Liver (tissue), 9 donors: ENCODE results near the gene CYFIP1. TPM values are rescaled to one million over a fixed set of nuclear protein-coding genes. Genes with fewer than 3 reads are reported as not detected.

Experiments used
- DNase-seq: peaks from one replicate; pipeline ENCODE4 v3.0.0-alpha.2; 2017; ENCODE audit warnings: low spot score
- H3K27ac ChIP-seq, 2 donors: one replicate each; pipeline ENCODE4 v1.7.0; 2013; ENCODE audit warnings: inconsistent platforms in 2 of 2, low read length in 2 of 2, control low read depth in 1 of 2, low read depth in 1 of 2, mild to moderate bottlenecking in 1 of 2
- H3K27me3 ChIP-seq, 4 donors: one replicate each; pipeline versions ENCODE4 v1.6.1 to v1.7.0; 2013; ENCODE audit warnings: low read length in 3 of 4, inconsistent platforms in 1 of 4, mild to moderate bottlenecking in 1 of 4, moderate library complexity in 1 of 4; ENCODE audit not compliant: control insufficient read depth in 4 of 4, insufficient read depth in 4 of 4
- H3K36me3 ChIP-seq, 4 donors: one replicate each; pipeline versions ENCODE4 v1.6.1 to v1.7.0; 2013; ENCODE audit warnings: low read length in 3 of 4, mild to moderate bottlenecking in 3 of 4, low read depth in 1 of 4, moderate library complexity in 1 of 4; ENCODE audit not compliant: control insufficient read depth in 4 of 4, insufficient read depth in 3 of 4
- H3K4me1 ChIP-seq, 4 donors: one replicate each; pipeline versions ENCODE4 v1.6.1 to v1.7.0; 2013; ENCODE audit warnings: low read length in 3 of 4, mild to moderate bottlenecking in 3 of 4, moderate library complexity in 1 of 4; ENCODE audit not compliant: control insufficient read depth in 4 of 4, insufficient read depth in 4 of 4
- H3K4me3 ChIP-seq, 3 donors: one replicate each; pipeline versions ENCODE4 v1.6.1 to v1.7.0; 2013; ENCODE audit warnings: low read length in 3 of 3, control low read depth in 1 of 3, low read depth in 1 of 3, mild to moderate bottlenecking in 1 of 3
- H3K9ac ChIP-seq, 2 donors: one replicate each; pipeline ENCODE4 v1.7.0; 2013; ENCODE audit warnings: low read length in 2 of 2, mild to moderate bottlenecking in 2 of 2, moderate library complexity in 2 of 2, control low read depth in 1 of 2, low read depth in 1 of 2
- H3K9me3 ChIP-seq, 4 donors: one replicate each; pipeline versions ENCODE4 v1.6.1 to v1.7.0; 2013; ENCODE audit warnings: low read length in 3 of 4; ENCODE audit not compliant: control insufficient read depth in 4 of 4
- FOXA1 ChIP-seq: IDR thresholded peaks from 2 replicates; pipeline ENCODE4 v1.6.1; 2016; ENCODE audit warnings: antibody characterized with exemption
- FOXA2 ChIP-seq: IDR thresholded peaks from 2 replicates; pipeline ENCODE4 v1.6.1; 2016; ENCODE audit warnings: antibody characterized with exemption
- GABPA ChIP-seq, 2 donors: IDR thresholded peaks in 1 of 2; conservative IDR thresholded peaks in 1 of 2; 2 replicates each; pipeline ENCODE4 v1.6.1; 2016; ENCODE audit warnings: antibody characterized with exemption in 2 of 2, mild to moderate bottlenecking in 1 of 2, moderate library complexity in 1 of 2
- HNF4A ChIP-seq, 2 donors: conservative IDR thresholded peaks; 2 replicates each; pipeline ENCODE4 v1.6.1; 2016; ENCODE audit warnings: antibody characterized with exemption in 2 of 2, mild to moderate bottlenecking in 2 of 2
- MAX ChIP-seq: IDR thresholded peaks from 2 replicates; pipeline ENCODE4 v1.6.1; 2016; ENCODE audit warnings: antibody characterized with exemption
- NR2F2 ChIP-seq: IDR thresholded peaks from 2 replicates; pipeline ENCODE4 v1.6.1; 2016; ENCODE audit warnings: antibody characterized with exemption
- RAD21 ChIP-seq, 2 donors: IDR thresholded peaks; 2 replicates each; pipeline ENCODE4 v1.6.1; 2016; ENCODE audit warnings: antibody characterized with exemption in 2 of 2, mild to moderate bottlenecking in 2 of 2
- RXRA ChIP-seq, 2 donors: IDR thresholded peaks; 2 replicates each; pipeline ENCODE4 v1.6.1; 2017 to 2018; ENCODE audit warnings: antibody characterized with exemption in 2 of 2, mild to moderate bottlenecking in 1 of 2
- SP1 ChIP-seq: IDR thresholded peaks from 2 replicates; pipeline ENCODE4 v1.6.1; 2018; ENCODE audit warnings: antibody characterized with exemption, mild to moderate bottlenecking
- TAF1 ChIP-seq: conservative IDR thresholded peaks from 2 replicates; pipeline ENCODE4 v1.6.1; 2016; ENCODE audit warnings: antibody characterized with exemption, mild to moderate bottlenecking
- YY1 ChIP-seq: IDR thresholded peaks from 2 replicates; pipeline ENCODE4 v1.6.1; 2016; ENCODE audit warnings: antibody characterized with exemption, mild to moderate bottlenecking
- ZBTB33 ChIP-seq: IDR thresholded peaks from 2 replicates; pipeline ENCODE4 v1.6.1; 2016; ENCODE audit warnings: antibody characterized with exemption
- WGBS: extraction: QIAGEN DNeasy Blood & Tissue Kit; methylation state at CpG from one replicate; pipeline ENCODE4 v1.1.7; 2013; 5-methylcytosine and 5-hydroxymethylcytosine counted together
- polyA plus RNA-seq, 2 donors: library from polyadenylated mRNA; stranded (reverse) in 1 of 2; unstranded in 1 of 2; fragments of 200-250 nt in 1 of 2; fragments of >200 nt in 1 of 2; fragmentation: Nextera tagmentation in 1 of 2; extraction: Ambion mirVana in 1 of 2; gene quantifications; one replicate each; pipeline versions ENCODE4 v1.2.1 to v1.2.3, GENCODE V29; 2013 to 2015
- total RNA-seq, 2 donors: library from RNA; depleted of rRNA; stranded (reverse); fragments of >200 nt; gene quantifications; one replicate each; pipeline ENCODE4 v1.2.3, GENCODE V29; 2014
- TF ChIP-seq, protein P1 (sequence below): IDR thresholded peaks from 2 replicates; pipeline ENCODE4 v1.6.1; 2016; ENCODE audit warnings: antibody characterized with exemption, mild to moderate bottlenecking
- TF ChIP-seq, protein P2 (sequence below): fragments of 150-350 bp; IDR thresholded peaks from 2 replicates; pipeline ENCODE4 v1.5.1; 2017; ENCODE audit warnings: improper control_type of control experiment, low read depth, low read length; ENCODE audit not compliant: missing input control
- donor health status: healthy.
- donor health status: healthy.
- donor health status: healthy.
- donor health status: healthy.
- donor health status: healthy.

CYFIP1 gene
- total and polyA plus RNA-seq, 4 donors: 13.5 to 48.3 (median 38.3) TPM

- Histone ChIP-seq H3K9me3 (no peaks in the 10 kb centered on the region), H3K36me3 (peaks cover 0 to 5% (median 0%) of the 10 kb centered on the region in 4 donors), H3K27ac (peak overlapping the region; percentile 62 to 68), H3K4me3 (no peak overlapping the region), H3K9ac (no peak overlapping the region), H3K4me1 (peaks cover 0 to 11% (median 4%) of the 10 kb centered on the region in 4 donors), H3K27me3 (no peaks in the 10 kb centered on the region)
- no peak for DNase-seq
- TF ChIP-seq NR2F2 (peak; percentile 59), HNF4A (conservative IDR thresholded peaks at IDR 0.05) (no peak), RXRA (IDR thresholded peaks at IDR 0.05) (no peak), RAD21 (IDR thresholded peaks at IDR 0.05) (peak in 1 of 2 donors; percentile 5)
- 76% methylated on average over 25 of the region's 25 CpGs for WGBS
Observed at GRCh38 chr15:22950256-22950990, 29.7 kb downstream of the CYFIP1 start.

DNA sequence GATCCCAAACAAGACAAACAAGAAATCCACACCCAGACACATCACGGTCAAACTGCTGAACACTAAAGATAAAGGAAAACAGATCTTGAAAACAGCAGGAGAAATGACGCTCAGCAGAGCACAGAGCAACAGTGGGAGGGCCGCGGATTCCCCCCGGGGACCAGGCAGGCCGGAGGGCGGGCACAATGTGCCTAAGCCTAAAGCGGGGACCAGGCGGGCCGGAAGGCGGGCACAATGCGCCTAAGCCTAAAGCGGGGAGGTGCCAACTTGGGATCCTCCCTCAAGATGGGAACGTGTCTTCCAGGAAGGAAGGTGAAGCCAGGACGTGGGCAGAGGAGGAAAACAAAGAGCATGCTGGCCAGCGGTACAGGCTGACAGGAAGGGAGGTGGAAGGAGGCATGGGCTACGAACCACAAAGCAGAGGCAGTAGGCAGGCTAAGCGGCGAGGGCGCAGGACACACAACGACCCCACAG lies 31.1 kb downstream of the CYFIP1 start:
- TF ChIP-seq, protein P1, sequence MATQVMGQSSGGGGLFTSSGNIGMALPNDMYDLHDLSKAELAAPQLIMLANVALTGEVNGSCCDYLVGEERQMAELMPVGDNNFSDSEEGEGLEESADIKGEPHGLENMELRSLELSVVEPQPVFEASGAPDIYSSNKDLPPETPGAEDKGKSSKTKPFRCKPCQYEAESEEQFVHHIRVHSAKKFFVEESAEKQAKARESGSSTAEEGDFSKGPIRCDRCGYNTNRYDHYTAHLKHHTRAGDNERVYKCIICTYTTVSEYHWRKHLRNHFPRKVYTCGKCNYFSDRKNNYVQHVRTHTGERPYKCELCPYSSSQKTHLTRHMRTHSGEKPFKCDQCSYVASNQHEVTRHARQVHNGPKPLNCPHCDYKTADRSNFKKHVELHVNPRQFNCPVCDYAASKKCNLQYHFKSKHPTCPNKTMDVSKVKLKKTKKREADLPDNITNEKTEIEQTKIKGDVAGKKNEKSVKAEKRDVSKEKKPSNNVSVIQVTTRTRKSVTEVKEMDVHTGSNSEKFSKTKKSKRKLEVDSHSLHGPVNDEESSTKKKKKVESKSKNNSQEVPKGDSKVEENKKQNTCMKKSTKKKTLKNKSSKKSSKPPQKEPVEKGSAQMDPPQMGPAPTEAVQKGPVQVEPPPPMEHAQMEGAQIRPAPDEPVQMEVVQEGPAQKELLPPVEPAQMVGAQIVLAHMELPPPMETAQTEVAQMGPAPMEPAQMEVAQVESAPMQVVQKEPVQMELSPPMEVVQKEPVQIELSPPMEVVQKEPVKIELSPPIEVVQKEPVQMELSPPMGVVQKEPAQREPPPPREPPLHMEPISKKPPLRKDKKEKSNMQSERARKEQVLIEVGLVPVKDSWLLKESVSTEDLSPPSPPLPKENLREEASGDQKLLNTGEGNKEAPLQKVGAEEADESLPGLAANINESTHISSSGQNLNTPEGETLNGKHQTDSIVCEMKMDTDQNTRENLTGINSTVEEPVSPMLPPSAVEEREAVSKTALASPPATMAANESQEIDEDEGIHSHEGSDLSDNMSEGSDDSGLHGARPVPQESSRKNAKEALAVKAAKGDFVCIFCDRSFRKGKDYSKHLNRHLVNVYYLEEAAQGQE: no peak
- peak in 1 of 2 donors; percentile 8 for TF ChIP-seq RAD21 (IDR thresholded peaks at IDR 0.05)
- no peak for TF ChIP-seq YY1
- peaks cover 0 to 11% (median 3%) of the 10 kb centered on the region in 4 donors for H3K36me3 ChIP-seq
- H3K27ac ChIP-seq: peak overlapping the region in 1 of 2 donors; percentile 62
- H3K9me3 ChIP-seq: no peaks in the 10 kb centered on the region
- 64% methylated on average over 21 of the region's 21 CpGs for WGBS
- no peak overlapping the region for H3K9ac ChIP-seq
- H3K27me3 ChIP-seq: no peaks in the 10 kb centered on the region
- H3K4me1 ChIP-seq: peaks cover 0 to 7% (median 2%) of the 10 kb centered on the region in 4 donors
- H3K4me3 ChIP-seq: no peak overlapping the region
- peak; percentile 49 for DNase-seq

- H3K4me1 ChIP-seq: peaks cover 0 to 7% (median 1%) of the 10 kb centered on the region in 4 donors
- no peaks in the 10 kb centered on the region for H3K27me3 ChIP-seq
- H3K36me3 ChIP-seq: peaks cover 6 to 18% (median 8%) of the 10 kb centered on the region in 4 donors
- H3K9me3 ChIP-seq: no peaks in the 10 kb centered on the region
- H3K4me3 ChIP-seq: no peak overlapping the region
- DNase-seq: no peak
- H3K27ac ChIP-seq: no peak overlapping the region
- H3K9ac ChIP-seq: no peak overlapping the region
- TF ChIP-seq HNF4A (conservative IDR thresholded peaks at IDR 0.05) (no peak), GABPA (IDR thresholded peaks at IDR 0.05 in 1 of 2, conservative IDR thresholded peaks at IDR 0.05 in 1 of 2) (no peak), FOXA1 (no peak), TAF1 (no peak), RAD21 (IDR thresholded peaks at IDR 0.05) (no peak), SP1 (no peak), ZBTB33 (no peak), NR2F2 (no peak), FOXA2 (no peak), RXRA (IDR thresholded peaks at IDR 0.05) (no peak), MAX (no peak)
- TF ChIP-seq, protein P1: no peak
- TF ChIP-seq, protein P2, sequence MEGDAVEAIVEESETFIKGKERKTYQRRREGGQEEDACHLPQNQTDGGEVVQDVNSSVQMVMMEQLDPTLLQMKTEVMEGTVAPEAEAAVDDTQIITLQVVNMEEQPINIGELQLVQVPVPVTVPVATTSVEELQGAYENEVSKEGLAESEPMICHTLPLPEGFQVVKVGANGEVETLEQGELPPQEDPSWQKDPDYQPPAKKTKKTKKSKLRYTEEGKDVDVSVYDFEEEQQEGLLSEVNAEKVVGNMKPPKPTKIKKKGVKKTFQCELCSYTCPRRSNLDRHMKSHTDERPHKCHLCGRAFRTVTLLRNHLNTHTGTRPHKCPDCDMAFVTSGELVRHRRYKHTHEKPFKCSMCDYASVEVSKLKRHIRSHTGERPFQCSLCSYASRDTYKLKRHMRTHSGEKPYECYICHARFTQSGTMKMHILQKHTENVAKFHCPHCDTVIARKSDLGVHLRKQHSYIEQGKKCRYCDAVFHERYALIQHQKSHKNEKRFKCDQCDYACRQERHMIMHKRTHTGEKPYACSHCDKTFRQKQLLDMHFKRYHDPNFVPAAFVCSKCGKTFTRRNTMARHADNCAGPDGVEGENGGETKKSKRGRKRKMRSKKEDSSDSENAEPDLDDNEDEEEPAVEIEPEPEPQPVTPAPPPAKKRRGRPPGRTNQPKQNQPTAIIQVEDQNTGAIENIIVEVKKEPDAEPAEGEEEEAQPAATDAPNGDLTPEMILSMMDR: no peak
- WGBS: 78% methylated on average over 4 of the region's 4 CpGs
Observed at GRCh38 chr15:22948056-22948455, 32.1 kb downstream of the CYFIP1 start.
